ENCODE data around the gene ELF2. TPM values are rescaled to one million over a fixed set of nuclear protein-coding genes. Genes with fewer than 3 reads are reported as not detected.

ELF2 gene
- total and polyA plus RNA-seq, 2 of the 8 experiments (the other 6 are each of a cell fraction or from before 2014, with no cell fraction given): 21.1 to 44.3 TPM

- TF ChIP-seq GTF2F1 (IDR thresholded peaks at IDR 0.05; ENCODE audit: borderline replicate concordance, low read depth, low read length): no peak
Measured at GRCh38 chr4:139177049-139177868, at the start of gene ELF2 (continued).
